GM12874 (cell line): ENCODE data around the gene L3MBTL4.

Experiments
- CTCF ChIP-seq: IDR thresholded peaks from 2 replicates; pipeline ENCODE4 v1.5.1; 2011; ENCODE audit warnings: low read depth, mild to moderate bottlenecking, control low read depth, low read length, moderate library complexity; ENCODE audit not compliant: insufficient read depth

L3MBTL4 gene

GRCh38 chr18:6202861-6203260 lies 211.8 kb downstream of the L3MBTL4 start:
- TF ChIP-seq CTCF, result no peak

DNA sequence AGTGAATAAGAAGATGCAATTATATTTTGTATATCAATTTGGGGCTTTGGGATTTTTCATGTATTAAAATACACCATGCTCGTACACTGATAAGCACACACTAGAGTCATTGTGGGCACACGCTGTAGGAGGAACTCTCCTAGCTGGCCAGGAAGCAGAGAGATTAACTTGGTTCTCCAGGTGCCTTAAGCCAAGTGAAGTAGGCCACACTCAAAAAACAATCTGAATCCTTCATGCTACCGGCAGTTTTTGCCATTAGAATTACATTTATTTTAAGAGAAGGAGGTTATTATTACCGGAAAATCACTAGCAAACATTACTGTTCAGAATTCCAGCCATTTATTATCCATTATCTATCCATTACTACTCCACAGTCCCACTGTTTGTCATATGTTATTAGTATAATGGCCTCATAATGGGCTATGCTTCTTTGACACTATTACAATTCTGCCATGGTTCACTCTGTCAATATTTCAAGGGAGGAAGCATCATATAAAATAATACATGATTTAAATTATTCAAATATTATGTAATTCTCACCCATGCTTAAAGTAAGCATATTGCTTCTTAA lies 214.4 kb downstream of the L3MBTL4 start:
- no peak for TF ChIP-seq CTCF

GRCh38 chr18:6199777-6200176 lies 214.9 kb downstream of the L3MBTL4 start:
- TF ChIP-seq CTCF, result no peak

GRCh38 chr18:6198585-6198984 lies 216.1 kb downstream of the L3MBTL4 start:
- TF ChIP-seq CTCF, result no peak

GRCh38 chr18:6194640-6195039 lies 220.1 kb downstream of the L3MBTL4 start:
- no peak for TF ChIP-seq CTCF

DNA sequence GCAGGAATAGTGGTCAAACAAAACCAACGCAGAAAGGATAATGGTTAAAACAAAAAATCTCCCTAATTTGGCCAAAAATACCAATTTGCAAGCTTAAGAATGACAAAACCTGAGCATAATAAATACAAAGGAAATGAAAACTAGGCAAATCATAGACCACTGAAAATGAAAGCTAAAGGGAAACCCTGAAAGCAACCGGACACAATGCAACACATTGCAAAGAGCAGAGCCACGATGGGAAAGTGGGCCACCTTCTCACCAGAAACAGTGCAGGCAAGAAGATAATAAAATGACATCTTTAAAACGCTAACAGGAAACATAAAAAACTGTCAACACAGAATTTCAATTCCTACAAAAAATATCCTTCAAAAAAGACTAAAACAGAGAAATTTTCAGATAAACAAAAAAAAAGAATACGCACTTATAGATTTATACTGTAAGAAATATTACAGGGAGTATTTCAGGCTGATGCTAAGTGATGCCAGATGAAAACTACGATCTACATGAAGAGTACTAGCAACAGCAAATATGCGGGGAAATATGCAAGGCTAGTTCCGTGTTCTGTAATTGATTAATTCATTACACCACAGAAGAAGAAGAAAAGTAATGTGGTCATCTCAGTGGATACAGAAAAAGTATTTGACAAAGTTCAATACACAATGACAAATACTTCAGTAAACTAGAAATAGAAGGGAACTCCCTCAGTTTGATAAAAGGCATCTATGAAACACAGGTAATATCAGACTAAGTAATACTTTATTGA lies 239.5 kb downstream of the L3MBTL4 start:
- TF ChIP-seq CTCF, result no peak

DNA sequence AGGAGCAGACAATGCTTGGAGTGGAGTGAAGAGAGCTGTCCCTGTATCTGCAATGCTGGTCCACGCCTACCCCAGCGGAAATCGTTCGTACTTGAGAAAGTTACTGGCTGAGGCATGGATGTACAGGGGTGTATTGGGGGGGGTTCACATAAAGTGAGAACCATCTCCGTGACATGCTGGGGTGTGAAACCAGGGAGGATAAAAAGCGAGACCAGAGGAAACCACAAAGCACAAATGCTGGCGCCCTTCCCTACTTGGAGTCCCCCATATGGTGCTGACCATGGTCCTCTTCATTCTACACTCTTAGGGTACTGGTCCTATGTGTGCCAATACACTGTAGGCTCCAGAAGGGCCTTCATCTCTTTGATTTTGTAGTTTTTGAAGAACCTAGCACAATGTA lies 244.1 kb downstream of the L3MBTL4 start:
- TF ChIP-seq CTCF, result no peak
